K562 (cell line): ENCODE measurements around the gene PTPRE. TPM values are rescaled to one million over a fixed set of nuclear protein-coding genes. Genes with fewer than 3 reads are reported as not detected.

ENCODE experiments used
- ELF1 ChIP-seq: fragments of 200-800 bp; sonication (Bioruptor generic); IDR thresholded peaks from 2 replicates; pipeline ENCODE4 v1.6.1; 2016; ENCODE audit warnings: missing genetic modification characterization, missing compliant biosample characterization
- NCOA1 ChIP-seq: fragments of 450-650 bp; IDR thresholded peaks from 2 replicates; pipeline ENCODE4 v1.6.1; 2016; ENCODE audit warnings: low read depth
- NONO ChIP-seq, 2 experiments: fragments of 200-400 bp in 1 of 2; fragments of 450-650 bp in 1 of 2; formaldehyde crosslinking in 1 of 2; IDR thresholded peaks; 2 replicates each; pipeline ENCODE4 v1.6.1; 2017; ENCODE audit warnings: low read depth in 2 of 2, mild to moderate bottlenecking in 2 of 2, moderate library complexity in 2 of 2, low read length in 1 of 2
- TFAM ChIP-seq: fragments of 250-450 bp; sonication (Bioruptor Pico); conservative IDR thresholded peaks from 2 replicates; pipeline ENCODE4 v1.5.0; 2021; ENCODE audit warnings: mild to moderate bottlenecking, moderate library complexity
- ZNF143 ChIP-seq: sonication (generic); formaldehyde crosslinking; IDR thresholded peaks from 2 replicates; pipeline ENCODE4 v1.9.0; 2022; ENCODE audit warnings: mild to moderate bottlenecking, missing genetic modification reagents
- ZNF695 ChIP-seq: fragments of 450-650 bp; formaldehyde crosslinking; IDR thresholded peaks from 2 replicates; pipeline ENCODE4 v1.4.0; 2020; ENCODE audit warnings: mild to moderate bottlenecking, moderate library complexity
- ZNF79 ChIP-seq: fragments of 250-450 bp; sonication (Bioruptor Pico); IDR thresholded peaks from 2 replicates; pipeline ENCODE4 v1.4.0; 2020; ENCODE audit warnings: low read depth, mild to moderate bottlenecking, moderate library complexity
- ZSCAN29 ChIP-seq: fragments of 450-650 bp; IDR thresholded peaks from 2 replicates; pipeline ENCODE4 v1.6.1; 2017
- polyA plus RNA-seq, 8 experiments: library from polyadenylated mRNA; depleted of rRNA in 4 of 8; stranded (reverse) in 5 of 8; unstranded in 3 of 8; fragments of >200 nt; fragmentation: Nextera tagmentation in 2 of 8; fragmentation: Illumina TruSeq in 1 of 8; extraction: Ambion mirVana in 2 of 8; extraction: Trizol in 1 of 8; gene quantifications; 2 replicates each; pipeline versions ENCODE4 v1.2.1 to v1.2.3, GENCODE V29; 2011 to 2014; ENCODE audit warnings: inconsistent platforms in 1 of 8, missing spikeins in 1 of 8
- total RNA-seq, 7 experiments: library from RNA; depleted of rRNA in 6 of 7; stranded (reverse); fragments of >200 nt in 6 of 7; fragmentation: Illumina TruSeq in 2 of 7; extraction: Trizol in 2 of 7; gene quantifications; 2 replicates each; pipeline versions ENCODE4 v1.2.1 to v1.2.3, GENCODE V29; 2011 to 2021; ENCODE audit warnings: low replicate concordance in 1 of 7
- TF ChIP-seq, protein P1 (sequence below): sonication (generic); formaldehyde crosslinking; IDR thresholded peaks from 2 replicates; pipeline ENCODE4 v1.8.1; 2023; ENCODE audit warnings: mild to moderate bottlenecking, missing genetic modification reagents, moderate library complexity
- TF ChIP-seq, protein P2 (sequence below): fragments of 250-450 bp; sonication (Bioruptor Pico); IDR thresholded peaks from 2 replicates; pipeline ENCODE4 v1.4.0; 2020
- TF ChIP-seq, protein P3 (sequence below): fragments of 250-450 bp; sonication (Bioruptor Pico); IDR thresholded peaks from 2 replicates; pipeline ENCODE4 v1.4.0; 2020

PTPRE gene
- total and polyA plus RNA-seq, 9 of the 15 experiments (the other 6 are each of a cell fraction or from before 2014, with no cell fraction given), result 0.01 to 0.13 (median 0.04) TPM; not detected in 4

DNA sequence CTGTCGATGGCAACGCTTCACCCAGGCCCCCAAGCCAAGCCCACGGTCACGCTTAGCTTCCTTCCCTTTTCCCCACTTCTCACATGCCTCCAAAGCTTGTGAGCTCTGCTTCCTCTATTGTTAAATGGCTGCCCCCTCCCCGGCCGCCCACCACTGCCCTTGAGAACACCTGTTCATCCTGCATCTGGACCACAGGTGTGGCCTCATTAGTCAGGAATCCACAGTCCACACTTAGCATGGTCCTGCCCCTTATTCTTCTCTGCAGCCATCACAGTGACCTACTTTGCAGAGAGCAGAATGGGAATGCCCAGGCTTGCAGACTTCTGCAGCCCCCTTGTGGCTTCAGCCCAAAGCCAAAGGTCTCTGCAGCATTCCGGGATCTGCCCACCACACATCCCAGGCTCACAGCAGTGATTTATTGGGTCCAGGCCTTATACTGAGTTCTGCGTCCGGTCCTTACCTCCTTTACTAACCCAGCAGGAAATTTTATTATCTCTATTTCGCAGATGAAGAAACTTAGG is 66.9 kb downstream of the PTPRE start (continued):
- TF ChIP-seq, protein P1, sequence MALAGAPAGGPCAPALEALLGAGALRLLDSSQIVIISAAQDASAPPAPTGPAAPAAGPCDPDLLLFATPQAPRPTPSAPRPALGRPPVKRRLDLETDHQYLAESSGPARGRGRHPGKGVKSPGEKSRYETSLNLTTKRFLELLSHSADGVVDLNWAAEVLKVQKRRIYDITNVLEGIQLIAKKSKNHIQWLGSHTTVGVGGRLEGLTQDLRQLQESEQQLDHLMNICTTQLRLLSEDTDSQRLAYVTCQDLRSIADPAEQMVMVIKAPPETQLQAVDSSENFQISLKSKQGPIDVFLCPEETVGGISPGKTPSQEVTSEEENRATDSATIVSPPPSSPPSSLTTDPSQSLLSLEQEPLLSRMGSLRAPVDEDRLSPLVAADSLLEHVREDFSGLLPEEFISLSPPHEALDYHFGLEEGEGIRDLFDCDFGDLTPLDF, result no peak
- TF ChIP-seq ZNF143, result no peak
- TF ChIP-seq NONO (IDR thresholded peaks at IDR 0.05; ENCODE audit: low read depth in 2 of 2, low read length in 1 of 2), result no peak
- TF ChIP-seq TFAM, result no peak
- TF ChIP-seq, protein P2, sequence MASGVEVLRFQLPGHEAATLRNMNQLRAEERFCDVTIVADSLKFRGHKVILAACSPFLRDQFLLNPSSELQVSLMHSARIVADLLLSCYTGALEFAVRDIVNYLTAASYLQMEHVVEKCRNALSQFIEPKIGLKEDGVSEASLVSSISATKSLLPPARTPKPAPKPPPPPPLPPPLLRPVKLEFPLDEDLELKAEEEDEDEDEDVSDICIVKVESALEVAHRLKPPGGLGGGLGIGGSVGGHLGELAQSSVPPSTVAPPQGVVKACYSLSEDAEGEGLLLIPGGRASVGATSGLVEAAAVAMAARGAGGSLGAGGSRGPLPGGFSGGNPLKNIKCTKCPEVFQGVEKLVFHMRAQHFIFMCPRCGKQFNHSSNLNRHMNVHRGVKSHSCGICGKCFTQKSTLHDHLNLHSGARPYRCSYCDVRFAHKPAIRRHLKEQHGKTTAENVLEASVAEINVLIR (CRISPR knock-in tag), result no peak
- TF ChIP-seq, protein P3, sequence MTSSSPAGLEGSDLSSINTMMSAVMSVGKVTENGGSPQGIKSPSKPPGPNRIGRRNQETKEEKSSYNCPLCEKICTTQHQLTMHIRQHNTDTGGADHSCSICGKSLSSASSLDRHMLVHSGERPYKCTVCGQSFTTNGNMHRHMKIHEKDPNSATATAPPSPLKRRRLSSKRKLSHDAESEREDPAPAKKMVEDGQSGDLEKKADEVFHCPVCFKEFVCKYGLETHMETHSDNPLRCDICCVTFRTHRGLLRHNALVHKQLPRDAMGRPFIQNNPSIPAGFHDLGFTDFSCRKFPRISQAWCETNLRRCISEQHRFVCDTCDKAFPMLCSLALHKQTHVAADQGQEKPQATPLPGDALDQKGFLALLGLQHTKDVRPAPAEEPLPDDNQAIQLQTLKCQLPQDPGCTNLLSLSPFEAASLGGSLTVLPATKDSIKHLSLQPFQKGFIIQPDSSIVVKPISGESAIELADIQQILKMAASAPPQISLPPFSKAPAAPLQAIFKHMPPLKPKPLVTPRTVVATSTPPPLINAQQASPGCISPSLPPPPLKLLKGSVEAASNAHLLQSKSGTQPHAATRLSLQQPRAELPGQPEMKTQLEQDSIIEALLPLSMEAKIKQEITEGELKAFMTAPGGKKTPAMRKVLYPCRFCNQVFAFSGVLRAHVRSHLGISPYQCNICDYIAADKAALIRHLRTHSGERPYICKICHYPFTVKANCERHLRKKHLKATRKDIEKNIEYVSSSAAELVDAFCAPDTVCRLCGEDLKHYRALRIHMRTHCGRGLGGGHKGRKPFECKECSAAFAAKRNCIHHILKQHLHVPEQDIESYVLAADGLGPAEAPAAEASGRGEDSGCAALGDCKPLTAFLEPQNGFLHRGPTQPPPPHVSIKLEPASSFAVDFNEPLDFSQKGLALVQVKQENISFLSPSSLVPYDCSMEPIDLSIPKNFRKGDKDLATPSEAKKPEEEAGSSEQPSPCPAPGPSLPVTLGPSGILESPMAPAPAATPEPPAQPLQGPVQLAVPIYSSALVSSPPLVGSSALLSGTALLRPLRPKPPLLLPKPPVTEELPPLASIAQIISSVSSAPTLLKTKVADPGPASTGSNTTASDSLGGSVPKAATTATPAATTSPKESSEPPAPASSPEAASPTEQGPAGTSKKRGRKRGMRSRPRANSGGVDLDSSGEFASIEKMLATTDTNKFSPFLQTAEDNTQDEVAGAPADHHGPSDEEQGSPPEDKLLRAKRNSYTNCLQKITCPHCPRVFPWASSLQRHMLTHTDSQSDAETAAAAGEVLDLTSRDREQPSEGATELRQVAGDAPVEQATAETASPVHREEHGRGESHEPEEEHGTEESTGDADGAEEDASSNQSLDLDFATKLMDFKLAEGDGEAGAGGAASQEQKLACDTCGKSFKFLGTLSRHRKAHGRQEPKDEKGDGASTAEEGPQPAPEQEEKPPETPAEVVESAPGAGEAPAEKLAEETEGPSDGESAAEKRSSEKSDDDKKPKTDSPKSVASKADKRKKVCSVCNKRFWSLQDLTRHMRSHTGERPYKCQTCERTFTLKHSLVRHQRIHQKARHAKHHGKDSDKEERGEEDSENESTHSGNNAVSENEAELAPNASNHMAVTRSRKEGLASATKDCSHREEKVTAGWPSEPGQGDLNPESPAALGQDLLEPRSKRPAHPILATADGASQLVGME (CRISPR knock-in tag), result no peak
- TF ChIP-seq ZNF695 (CRISPR knock-in tag), result no peak
- no peak for TF ChIP-seq ELF1 (tag)
- no peak for TF ChIP-seq NCOA1
- no peak for TF ChIP-seq ZNF79 (CRISPR knock-in tag)
- no peak for TF ChIP-seq ZSCAN29
